Vagina (tissue), 2 donors: ENCODE measurements around the gene TOP3B.

ENCODE experiments used
- POLR2AphosphoS5 ChIP-seq, 2 donors: sonication (generic); formaldehyde crosslinking; IDR thresholded peaks; one replicate each; pipeline ENCODE4 v1.9.0; 2017; ENCODE audit warnings: antibody characterized with exemption in 2 of 2, mild to moderate bottlenecking in 2 of 2, low read depth in 1 of 2; ENCODE audit not compliant: insufficient read depth in 1 of 2
- TF ChIP-seq, protein P1 (sequence below), 3 experiments: fragments of 450-650 bp in 2 of 3; fragments of 200-600 bp in 1 of 3; sonication (generic) in 1 of 3; IDR thresholded peaks; one replicate each; pipeline ENCODE4 v1.5.1; 2017 to 2019; ENCODE audit warnings: antibody characterized with exemption in 3 of 3, mild to moderate bottlenecking in 2 of 3, moderate library complexity in 2 of 3

DNA sequence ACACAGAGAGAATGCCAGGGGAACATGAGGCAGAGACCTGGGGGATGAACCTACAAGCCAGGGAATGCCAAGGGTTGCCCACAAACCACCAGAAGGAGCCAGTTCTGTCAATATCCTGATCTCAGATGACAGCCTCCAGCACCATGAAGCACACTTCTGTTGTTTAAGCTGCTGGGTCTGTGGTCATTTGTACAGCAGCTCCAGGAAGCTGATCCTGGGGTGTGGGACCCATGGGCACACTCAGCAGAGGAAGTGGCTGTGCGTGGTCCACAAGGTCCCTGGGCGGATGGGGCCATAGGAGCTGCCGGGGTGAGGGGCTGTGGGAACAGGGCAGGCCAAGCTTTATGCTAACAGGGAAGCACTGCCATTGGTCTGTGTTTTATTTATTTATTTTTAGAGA is 42.1 kb downstream of the TOP3B start:
- TF ChIP-seq, protein P1, sequence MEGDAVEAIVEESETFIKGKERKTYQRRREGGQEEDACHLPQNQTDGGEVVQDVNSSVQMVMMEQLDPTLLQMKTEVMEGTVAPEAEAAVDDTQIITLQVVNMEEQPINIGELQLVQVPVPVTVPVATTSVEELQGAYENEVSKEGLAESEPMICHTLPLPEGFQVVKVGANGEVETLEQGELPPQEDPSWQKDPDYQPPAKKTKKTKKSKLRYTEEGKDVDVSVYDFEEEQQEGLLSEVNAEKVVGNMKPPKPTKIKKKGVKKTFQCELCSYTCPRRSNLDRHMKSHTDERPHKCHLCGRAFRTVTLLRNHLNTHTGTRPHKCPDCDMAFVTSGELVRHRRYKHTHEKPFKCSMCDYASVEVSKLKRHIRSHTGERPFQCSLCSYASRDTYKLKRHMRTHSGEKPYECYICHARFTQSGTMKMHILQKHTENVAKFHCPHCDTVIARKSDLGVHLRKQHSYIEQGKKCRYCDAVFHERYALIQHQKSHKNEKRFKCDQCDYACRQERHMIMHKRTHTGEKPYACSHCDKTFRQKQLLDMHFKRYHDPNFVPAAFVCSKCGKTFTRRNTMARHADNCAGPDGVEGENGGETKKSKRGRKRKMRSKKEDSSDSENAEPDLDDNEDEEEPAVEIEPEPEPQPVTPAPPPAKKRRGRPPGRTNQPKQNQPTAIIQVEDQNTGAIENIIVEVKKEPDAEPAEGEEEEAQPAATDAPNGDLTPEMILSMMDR (IDR thresholded peaks at IDR 0.05), result no peak
- TF ChIP-seq POLR2AphosphoS5 (IDR thresholded peaks at IDR 0.05; ENCODE audit: insufficient read depth in 1 of 2, low read depth in 1 of 2), result no peak
